Small intestine (tissue), 7 donors: Measurements from ENCODE around the gene TBC1D4. TPM values are rescaled to one million over a fixed set of nuclear protein-coding genes. Genes with fewer than 3 reads are reported as not detected.
A peak's percentile ranks its signal among the peaks of the same experiment; 100 is the strongest.

Experiments used
- DNase-seq, 2 donors: peaks; one replicate each; pipeline versions ENCODE4 v3.0.0 to v3.0.0-alpha.2; 2013
- FAIRE-seq: peaks from 2 replicates; lab custom pipeline; 2012; peaks lifted over from hg19 to GRCh38; lab: Jason Lieb, UNC
- H3K27ac ChIP-seq, 3 donors: one replicate each; pipeline ENCODE4 v1.5.1; 2013; ENCODE audit warnings: low read length in 2 of 3, mild to moderate bottlenecking in 2 of 3, control low read depth in 1 of 3, inconsistent platforms in 1 of 3, low read depth in 1 of 3, moderate library complexity in 1 of 3
- H3K27me3 ChIP-seq, 3 donors: one replicate each; pipeline ENCODE4 v1.6.1; 2013; ENCODE audit warnings: low read length in 3 of 3, inconsistent platforms in 1 of 3; ENCODE audit not compliant: control insufficient read depth in 3 of 3, insufficient read depth in 3 of 3
- H3K36me3 ChIP-seq, 3 donors: one replicate each; pipeline ENCODE4 v1.6.1; 2013; ENCODE audit warnings: low read length in 3 of 3, inconsistent platforms in 1 of 3, low read depth in 1 of 3, mild to moderate bottlenecking in 1 of 3, moderate library complexity in 1 of 3; ENCODE audit not compliant: control insufficient read depth in 3 of 3, insufficient read depth in 2 of 3
- H3K4me1 ChIP-seq, 3 donors: one replicate each; pipeline ENCODE4 v1.6.1; 2013; ENCODE audit warnings: low read length in 2 of 3, inconsistent platforms in 1 of 3, low read depth in 1 of 3, mild to moderate bottlenecking in 1 of 3, moderate library complexity in 1 of 3; ENCODE audit not compliant: control insufficient read depth in 3 of 3, insufficient read depth in 2 of 3
- H3K4me3 ChIP-seq, 3 donors: one replicate each; pipeline ENCODE4 v1.5.1; 2013; ENCODE audit warnings: low read length in 3 of 3, control low read depth in 1 of 3, inconsistent platforms in 1 of 3, low read depth in 1 of 3, mild to moderate bottlenecking in 1 of 3, moderate library complexity in 1 of 3
- H3K9me3 ChIP-seq, 2 donors: one replicate each; pipeline ENCODE4 v1.6.1; 2013; ENCODE audit warnings: low read depth in 1 of 2, low read length in 1 of 2; ENCODE audit not compliant: control insufficient read depth in 2 of 2, insufficient read depth in 1 of 2
- WGBS, 3 donors: extraction: QIAGEN DNeasy Blood & Tissue Kit; methylation state at CpG; one replicate each; pipeline ENCODE4 v1.1.7; 2013; 5-methylcytosine and 5-hydroxymethylcytosine counted together
- polyA plus RNA-seq, 4 donors: library from polyadenylated mRNA; stranded (reverse) in 3 of 4; unstranded in 1 of 4; fragments of 200-250 nt in 3 of 4; fragments of 120-200 nt in 1 of 4; gene quantifications; one replicate each; pipeline versions ENCODE4 v1.2.1 to v1.2.3, GENCODE V29; 2013
- donor health status: healthy with polysubstance abuse.
- donor health status: control.
- donor health status: control.
- donor health status: Bipolar disorder and iron deficiency.
- donor health status: healthy.

Gene TBC1D4
- polyA plus RNA-seq, 4 donors, result 2.4 to 8.1 (median 5.3) TPM

DNA sequence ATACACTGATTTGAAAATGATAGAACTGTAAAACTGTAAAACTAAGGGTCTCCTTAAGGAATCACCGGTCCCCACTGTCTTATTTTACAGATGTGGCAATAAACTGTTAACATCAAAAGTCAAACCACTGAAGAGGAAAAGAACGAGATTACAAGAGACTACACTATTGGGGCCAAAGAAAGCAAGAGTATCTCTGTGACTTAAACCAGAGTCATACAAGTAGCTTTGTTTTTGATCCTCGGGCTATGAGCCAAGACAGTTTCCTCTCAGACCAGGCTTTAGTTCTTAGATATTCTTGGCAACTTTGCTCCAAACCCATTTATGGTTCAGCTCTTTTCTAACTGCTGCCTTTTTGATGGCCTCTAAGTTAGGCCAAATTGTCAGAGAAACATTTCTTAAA lies 113.8 kb downstream of the TBC1D4 start:
- Histone ChIP-seq H3K9me3 (no peaks in the 10 kb centered on the region), H3K27ac (no peak overlapping the region), H3K27me3 (no peaks in the 10 kb centered on the region), H3K4me3 (no peak overlapping the region), H3K36me3 (no peaks in the 10 kb centered on the region), H3K4me1 (peaks cover 0 to 2% (median 0%) of the 10 kb centered on the region in 3 donors)
- 10 to 26% (median 13%) methylated on average over 3 of the region's 3 CpGs for WGBS, 3 donors
- DNase-seq (no peak), FAIRE-seq (no peak)

- peak overlapping the region in 1 of 3 donors; percentile 11 for H3K27ac ChIP-seq
- DNase-seq, result no peak
- H3K36me3 ChIP-seq, result peaks cover 0 to 5% (median 0%) of the 10 kb centered on the region in 3 donors
- no peak overlapping the region for H3K4me3 ChIP-seq
- no peaks in the 10 kb centered on the region for H3K27me3 ChIP-seq
- no peaks in the 10 kb centered on the region for H3K9me3 ChIP-seq
- peaks cover 0 to 2% (median 0%) of the 10 kb centered on the region in 3 donors for H3K4me1 ChIP-seq
- 15 to 54% (median 30%) methylated on average over 3 of the region's 3 CpGs for WGBS, 3 donors
- no peak for FAIRE-seq
Measured at GRCh38 chr13:75366380-75367280, 115.3 kb downstream of the TBC1D4 start.

DNA sequence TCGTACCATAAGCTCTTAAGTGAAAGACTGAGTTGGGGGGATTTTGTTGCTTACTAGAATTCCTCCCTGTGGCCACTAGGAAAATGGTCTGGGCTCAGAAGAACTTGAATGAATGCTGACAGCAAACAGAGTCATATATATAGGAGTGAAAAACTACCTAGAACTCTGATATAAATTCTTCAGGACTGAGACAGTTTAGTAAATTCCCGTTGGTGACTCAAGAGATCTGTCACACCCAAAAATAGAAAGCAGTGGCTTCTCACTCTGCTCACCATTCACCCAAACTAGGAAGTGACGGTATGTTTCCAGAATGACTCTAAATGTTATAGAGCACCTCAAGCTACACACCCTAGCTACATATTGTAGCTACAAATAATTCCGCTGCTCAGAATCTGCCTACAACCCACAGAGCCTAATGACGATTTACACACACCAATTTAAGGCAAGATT lies 116.2 kb downstream of the TBC1D4 start:
- no peaks in the 10 kb centered on the region for H3K9me3 ChIP-seq
- H3K36me3 ChIP-seq, result peaks cover 0 to 5% (median 0%) of the 10 kb centered on the region in 3 donors
- WGBS, 3 donors, result 58 to 80% (median 62%) methylated on average over 5 of the region's 5 CpGs
- FAIRE-seq (no peak), DNase-seq (no peak)
- H3K27ac ChIP-seq, result peak overlapping the region in 1 of 3 donors; percentile 8
- H3K4me1 ChIP-seq, result peaks cover 0 to 2% (median 0%) of the 10 kb centered on the region in 3 donors
- no peak overlapping the region for H3K4me3 ChIP-seq
- H3K27me3 ChIP-seq, result no peaks in the 10 kb centered on the region

DNA sequence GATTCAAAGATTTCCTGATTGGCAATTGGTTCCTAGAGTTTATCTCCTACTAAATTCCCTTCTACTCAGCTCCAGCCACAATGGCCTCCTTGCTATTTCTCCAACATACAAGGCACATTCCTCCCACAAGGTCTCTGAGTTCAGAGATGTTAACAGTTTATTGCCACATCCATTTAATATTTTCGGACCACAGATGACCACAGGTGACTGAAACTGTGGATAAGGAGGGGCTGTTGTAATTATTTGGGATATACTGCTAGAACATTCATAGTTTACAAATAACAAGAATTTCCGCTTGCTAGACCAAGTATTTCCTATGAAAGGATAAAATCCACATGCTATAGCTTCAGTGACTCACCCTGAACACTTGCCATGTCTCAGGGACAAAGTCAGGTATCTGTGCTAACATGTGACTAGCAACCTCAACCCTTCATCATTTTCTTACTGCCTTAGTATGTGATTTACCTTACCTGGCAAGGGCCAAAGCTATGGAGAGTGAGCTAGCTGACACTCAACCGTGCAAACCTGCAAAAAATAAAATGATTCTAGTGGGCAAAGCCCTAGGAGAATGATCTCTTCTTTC lies 117.7 kb downstream of the TBC1D4 start:
- Histone ChIP-seq H3K9me3 (no peaks in the 10 kb centered on the region), H3K36me3 (peaks cover 0 to 5% (median 0%) of the 10 kb centered on the region in 3 donors), H3K27ac (no peak overlapping the region), H3K27me3 (no peaks in the 10 kb centered on the region), H3K4me1 (peaks cover 0 to 2% (median 0%) of the 10 kb centered on the region in 3 donors), H3K4me3 (no peak overlapping the region)
- peak in 1 of 2 donors; percentile 55 for DNase-seq
- WGBS, 3 donors, result 90 to 97% (median 92%) methylated on average over 3 of the region's 3 CpGs
- no peak for FAIRE-seq

- WGBS, 3 donors, result 68 to 81% (median 80%) methylated on average over 3 of the region's 3 CpGs
- Histone ChIP-seq H3K4me1 (peaks cover 0 to 2% (median 0%) of the 10 kb centered on the region in 3 donors), H3K36me3 (peaks cover 0 to 5% (median 0%) of the 10 kb centered on the region in 3 donors), H3K9me3 (no peaks in the 10 kb centered on the region), H3K4me3 (no peak overlapping the region), H3K27me3 (no peaks in the 10 kb centered on the region), H3K27ac (no peak overlapping the region)
- FAIRE-seq (no peak), DNase-seq (no peak)
Measured at GRCh38 chr13:75363371-75363770, 118.6 kb downstream of the TBC1D4 start.

DNA sequence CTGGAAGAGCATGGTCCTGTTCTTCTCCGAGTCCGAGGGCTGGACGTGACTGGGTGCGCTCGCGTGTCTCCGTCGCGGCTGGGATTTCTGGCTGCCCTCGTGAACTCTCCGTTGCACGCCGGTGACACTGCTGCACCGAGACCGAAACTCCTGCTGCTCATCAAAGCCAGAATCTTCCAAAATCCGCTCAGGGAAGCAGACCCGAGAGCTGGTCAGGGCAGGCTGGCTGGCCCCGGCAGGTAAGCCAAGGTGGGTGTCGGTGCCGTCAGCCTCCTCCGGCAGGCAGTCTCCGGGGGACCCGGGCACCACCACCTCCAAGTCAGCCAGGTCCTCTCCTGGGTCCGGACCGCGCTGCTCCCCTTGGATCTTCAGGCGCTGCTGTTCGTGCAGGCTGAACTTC lies 119.9 kb downstream of the TBC1D4 start:
- DNase-seq (no peak), FAIRE-seq (no peak)
- Histone ChIP-seq H3K4me1 (peaks cover 0 to 2% (median 0%) of the 10 kb centered on the region in 3 donors), H3K36me3 (peaks cover 0 to 5% (median 0%) of the 10 kb centered on the region in 3 donors), H3K27ac (no peak overlapping the region), H3K27me3 (no peaks in the 10 kb centered on the region), H3K9me3 (no peaks in the 10 kb centered on the region), H3K4me3 (no peak overlapping the region)
- WGBS, 3 donors, result 97 to 98% (median 98%) methylated on average over 28 of the region's 28 CpGs

DNA sequence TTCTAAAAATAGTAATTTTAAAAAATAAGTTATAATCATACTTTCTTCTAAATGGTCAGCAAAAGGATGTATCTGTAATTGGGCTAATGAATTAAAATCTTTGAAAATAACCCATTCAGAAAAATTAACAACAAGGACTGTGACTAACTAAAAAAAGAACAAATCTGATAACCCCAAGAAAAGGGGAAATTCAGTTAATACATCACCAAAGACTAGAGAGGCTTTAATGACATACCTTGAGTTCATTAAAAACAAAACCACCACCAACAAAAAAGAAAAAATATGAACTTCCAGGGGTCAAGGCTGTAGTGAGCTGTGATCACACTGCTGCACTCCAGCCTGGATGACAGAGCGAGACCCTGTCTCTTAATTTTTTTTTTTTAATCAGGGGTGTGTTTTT lies 121.8 kb downstream of the TBC1D4 start:
- Histone ChIP-seq H3K36me3 (peaks cover 0 to 5% (median 0%) of the 10 kb centered on the region in 3 donors), H3K4me1 (no peaks in the 10 kb centered on the region), H3K9me3 (no peaks in the 10 kb centered on the region), H3K27ac (no peak overlapping the region), H3K4me3 (no peak overlapping the region), H3K27me3 (no peaks in the 10 kb centered on the region)
- no peak for DNase-seq
- FAIRE-seq, result no peak
- 98 to 100% (median 100%) methylated on average over 1 of the region's 1 CpG for WGBS, 3 donors

DNA sequence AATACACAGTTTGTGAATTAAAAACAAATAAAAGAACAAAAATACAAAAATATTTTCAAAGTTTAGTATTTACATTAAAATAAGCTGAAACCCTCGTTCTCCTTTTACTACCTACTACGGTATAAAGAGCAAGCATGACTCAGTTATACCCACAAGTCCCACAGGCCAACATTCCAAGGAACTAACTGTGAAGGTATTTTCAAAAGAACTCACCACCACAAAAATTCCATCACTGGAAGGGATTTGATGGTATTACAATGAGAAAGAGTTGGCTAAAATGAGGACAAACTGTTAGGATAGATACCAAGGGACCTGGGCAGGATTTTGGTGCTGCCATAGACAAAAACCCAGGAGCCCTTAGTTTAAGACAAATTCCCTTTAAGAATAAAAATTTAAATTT lies 122.7 kb downstream of the TBC1D4 start:
- no peak for DNase-seq
- H3K9me3 ChIP-seq, result no peaks in the 10 kb centered on the region
- no peak overlapping the region for H3K27ac ChIP-seq
- peaks cover 0 to 5% (median 0%) of the 10 kb centered on the region in 3 donors for H3K36me3 ChIP-seq
- FAIRE-seq, result no peak
- 89 to 91% (median 89%) methylated on average over 2 of the region's 2 CpGs for WGBS, 3 donors
- no peaks in the 10 kb centered on the region for H3K4me1 ChIP-seq
- no peaks in the 10 kb centered on the region for H3K27me3 ChIP-seq
- H3K4me3 ChIP-seq, result no peak overlapping the region
